ENCODE data around the gene EFEMP2. TPM values are rescaled to one million over a fixed set of nuclear protein-coding genes. Genes with fewer than 3 reads are reported as not detected.

The EFEMP2 gene
- total RNA-seq, 1 experiment from 2014 or later = 3.4 TPM

GRCh38 chr11:65917434-65918210 lies 45.0 kb upstream of the EFEMP2 start:
- H3K27me3 Mint-ChIP-seq (ENCODE audit: unreplicated experiment) = no peaks in the 10 kb centered on the region
- peaks cover 44% of the 10 kb centered on the region for H3K4me1 Mint-ChIP-seq (ENCODE audit: low read depth, unreplicated experiment)
- no peak for DNase-seq
- BruUV-seq (replicated peaks) = TSS peak; percentile 73
- H3K4me3 Mint-ChIP-seq (ENCODE audit: low read depth, unreplicated experiment) = peak overlapping the region; percentile 94
- H3K27ac Mint-ChIP-seq (ENCODE audit: unreplicated experiment) = peak overlapping the region; percentile 99
- peaks cover 72% of the 10 kb centered on the region for H3K36me3 Mint-ChIP-seq (ENCODE audit: insufficient read depth, unreplicated experiment)
- CTCF ChIA-PET = no interaction called here
- intact Hi-C loops (cut with micrococcal nuclease; ENCODE audit: unreplicated experiment) = no loop called here
- TF ChIP-seq CTCF (IDR thresholded peaks at IDR 0.05; ENCODE audit: unreplicated experiment) = no peak
- no peaks in the 10 kb centered on the region for H3K9me3 Mint-ChIP-seq (ENCODE audit: low read depth, unreplicated experiment)

DNA sequence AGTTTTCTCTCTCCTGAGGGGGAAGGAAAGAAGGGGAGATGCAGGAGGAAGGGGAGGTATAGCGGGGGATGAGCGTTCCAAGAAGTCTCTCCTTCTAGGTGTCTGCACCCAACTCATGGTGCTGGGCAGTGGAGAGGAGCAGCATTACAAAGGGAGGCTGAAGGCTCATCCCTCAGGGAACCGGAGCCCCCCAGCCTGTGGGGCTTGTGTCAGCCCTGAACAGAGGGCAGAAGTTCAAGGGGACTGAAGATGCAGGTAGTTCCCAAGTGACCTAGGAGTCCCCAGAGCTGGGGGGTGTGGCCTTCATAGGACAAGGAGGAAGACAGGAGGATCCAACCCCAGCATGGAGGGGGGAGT lies 44.5 kb upstream of the EFEMP2 start:
- Mint-ChIP-seq H3K27me3 (ENCODE audit: unreplicated experiment) (no peaks in the 10 kb centered on the region), H3K36me3 (ENCODE audit: insufficient read depth, unreplicated experiment) (peaks cover 67% of the 10 kb centered on the region), H3K4me1 (ENCODE audit: low read depth, unreplicated experiment) (peaks cover 49% of the 10 kb centered on the region), H3K4me3 (ENCODE audit: low read depth, unreplicated experiment) (peak overlapping the region; percentile 94), H3K27ac (ENCODE audit: unreplicated experiment) (peak overlapping the region; percentile 99), H3K9me3 (ENCODE audit: low read depth, unreplicated experiment) (no peaks in the 10 kb centered on the region)
- TF ChIP-seq CTCF (IDR thresholded peaks at IDR 0.05; ENCODE audit: unreplicated experiment) = no peak
- CTCF ChIA-PET = no interaction called here
- DNase-seq = no peak
- intact Hi-C loops (cut with micrococcal nuclease; ENCODE audit: unreplicated experiment) = no loop called here
- no TSS peak for BruUV-seq (replicated peaks)

- intact Hi-C loops (cut with micrococcal nuclease; ENCODE audit: unreplicated experiment) = no loop called here
- no peaks in the 10 kb centered on the region for H3K27me3 Mint-ChIP-seq (ENCODE audit: unreplicated experiment)
- peaks cover 56% of the 10 kb centered on the region for H3K4me1 Mint-ChIP-seq (ENCODE audit: low read depth, unreplicated experiment)
- no TSS peak for BruUV-seq (replicated peaks)
- peak overlapping the region; percentile 99 for H3K27ac Mint-ChIP-seq (ENCODE audit: unreplicated experiment)
- H3K9me3 Mint-ChIP-seq (ENCODE audit: low read depth, unreplicated experiment) = no peaks in the 10 kb centered on the region
- TF ChIP-seq CTCF (IDR thresholded peaks at IDR 0.05; ENCODE audit: unreplicated experiment) = no peak
- peaks cover 67% of the 10 kb centered on the region for H3K36me3 Mint-ChIP-seq (ENCODE audit: insufficient read depth, unreplicated experiment)
- no peak for DNase-seq
- peak overlapping the region; percentile 94 for H3K4me3 Mint-ChIP-seq (ENCODE audit: low read depth, unreplicated experiment)
- CTCF ChIA-PET = interaction anchor here (0.5 to 1.4 kb wide), 4 partner anchors 11 to 1191 kb away, joined by 3 to 16 read pairs (median 5); partner anchors contain the start of gene FIBP
Measured at GRCh38 chr11:65916391-65916790, 43.8 kb upstream of the EFEMP2 start.

DNA sequence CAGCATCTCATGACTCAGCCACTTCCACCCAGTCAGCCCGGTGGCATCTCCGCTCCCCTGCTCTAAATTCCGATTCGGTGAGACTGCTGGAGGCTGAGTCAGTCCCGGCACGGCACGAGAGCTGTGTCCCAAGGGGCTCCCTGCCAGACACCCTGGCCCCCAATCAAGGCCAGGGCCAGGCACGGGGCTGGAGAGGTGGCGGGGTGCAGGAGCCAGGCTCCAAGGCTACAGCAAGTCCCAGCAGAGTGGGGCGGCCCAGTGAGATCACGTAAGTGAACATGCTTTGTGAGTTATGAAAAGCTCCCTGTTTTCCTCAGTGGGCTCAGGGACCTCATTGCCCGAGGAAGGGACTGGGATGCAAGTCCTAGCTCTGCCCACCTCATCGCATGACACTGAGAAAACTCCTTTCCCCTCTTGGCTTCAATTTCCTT lies 43.2 kb upstream of the EFEMP2 start:
- no peak for TF ChIP-seq CTCF (IDR thresholded peaks at IDR 0.05; ENCODE audit: unreplicated experiment)
- peak overlapping the region; percentile 99 for H3K27ac Mint-ChIP-seq (ENCODE audit: unreplicated experiment)
- peak overlapping the region; percentile 94 for H3K4me3 Mint-ChIP-seq (ENCODE audit: low read depth, unreplicated experiment)
- peaks cover 63% of the 10 kb centered on the region for H3K36me3 Mint-ChIP-seq (ENCODE audit: insufficient read depth, unreplicated experiment)
- no TSS peak for BruUV-seq (replicated peaks)
- H3K27me3 Mint-ChIP-seq (ENCODE audit: unreplicated experiment) = no peaks in the 10 kb centered on the region
- CTCF ChIA-PET = interaction anchor here (0.5 to 1.4 kb wide), 7 partner anchors 10 to 1190 kb away, joined by 3 to 16 read pairs (median 5); partner anchors contain the start of genes FIBP, FOSL1 and MUS81
- peak; percentile 90 for DNase-seq
- no peaks in the 10 kb centered on the region for H3K9me3 Mint-ChIP-seq (ENCODE audit: low read depth, unreplicated experiment)
- intact Hi-C loops (cut with micrococcal nuclease; ENCODE audit: unreplicated experiment) = no loop called here
- peaks cover 58% of the 10 kb centered on the region for H3K4me1 Mint-ChIP-seq (ENCODE audit: low read depth, unreplicated experiment)
